Osteoblast (primary cell): ENCODE results near the gene GNS. TPM values are rescaled to one million over a fixed set of nuclear protein-coding genes. Genes with fewer than 3 reads are reported as not detected.

Source experiments
- total RNA-seq: library from RNA; depleted of rRNA; stranded (reverse); fragments of >200 nt; gene quantifications from 2 replicates; pipeline ENCODE4 v1.2.3, GENCODE V29; 2012

GNS gene
- total RNA-seq, 1 donor = 277 TPM

Other genes with a start within 250 kb of the GNS start
- gene RASSF3, start 148.9 kb downstream of the GNS start, total RNA-seq = 12.7 and 13.8 TPM in 2 replicates
- gene TBC1D30, start 65.2 kb upstream of the GNS start, total RNA-seq = 0.29 and 0.72 TPM in 2 replicates